GM23338 (cell line): ENCODE data around the gene MEGF8. TPM values are rescaled to one million over a fixed set of nuclear protein-coding genes. Genes with fewer than 3 reads are reported as not detected.

Experiments
- ATAC-seq: fragments of 200-7000 bp; cut with Tn5 transposase; 3 replicates; pipeline ENCODE4 v1.9.1; 2020
- DNase-seq: peaks from one replicate; pipeline ENCODE4 v3.0.0-alpha.2; 2015; ENCODE audit warnings: low spot score
- H2AFZ ChIP-seq: fragments of 200-600 bp; sonication (generic); 2 replicates; pipeline ENCODE4 v1.8.0; 2016; ENCODE audit warnings: antibody characterized with exemption, mild to moderate bottlenecking, moderate library complexity
- H3F3A ChIP-seq: fragments of 200-600 bp; sonication (generic); replicated peaks from 2 replicates; pipeline ENCODE4 v1.8.0; 2017; ENCODE audit warnings: antibody characterized with exemption, mixed run types, low read depth
- H3K27ac ChIP-seq: fragments of 200-600 bp; sonication (generic); 2 replicates; pipeline ENCODE4 v1.6.1; 2016; ENCODE audit warnings: low read depth
- H3K27me3 ChIP-seq: fragments of 200-600 bp; sonication (generic); 2 replicates; pipeline ENCODE4 v1.8.0; 2016; ENCODE audit warnings: mild to moderate bottlenecking, mixed run types, moderate library complexity; ENCODE audit not compliant: insufficient read depth
- H3K36me3 ChIP-seq: fragments of 200-600 bp; sonication (generic); 2 replicates; pipeline ENCODE4 v1.8.0; 2016; ENCODE audit warnings: mild to moderate bottlenecking; ENCODE audit not compliant: insufficient read depth
- H3K4me1 ChIP-seq: fragments of 200-600 bp; sonication (generic); 2 replicates; pipeline ENCODE4 v1.8.0; 2016; ENCODE audit warnings: mild to moderate bottlenecking, moderate library complexity; ENCODE audit not compliant: insufficient read depth
- H3K4me2 ChIP-seq: fragments of 200-600 bp; sonication (generic); 2 replicates; pipeline ENCODE4 v1.7.1; 2017; ENCODE audit warnings: mixed run types
- H3K4me3 ChIP-seq: fragments of 200-600 bp; sonication (generic); 2 replicates; pipeline ENCODE4 v1.6.1; 2016; ENCODE audit warnings: mixed run types
- H3K79me2 ChIP-seq: fragments of 200-600 bp; sonication (generic); replicated peaks from 2 replicates; pipeline ENCODE4 v1.8.0; 2017; ENCODE audit warnings: mild to moderate bottlenecking; ENCODE audit not compliant: insufficient read depth
- H3K9me2 ChIP-seq: fragments of 200-600 bp; sonication (generic); 2 replicates; pipeline ENCODE4 v1.8.0; 2017; ENCODE audit not compliant: insufficient read depth
- H4K20me1 ChIP-seq: fragments of 200-600 bp; sonication (generic); replicated peaks from 2 replicates; pipeline ENCODE4 v1.8.0; 2017; ENCODE audit warnings: mild to moderate bottlenecking; ENCODE audit not compliant: insufficient read depth
- H3K27ac Mint-ChIP-seq: 2 replicates; pipeline ENCODE4 v1.8.0; 2020; ENCODE audit warnings: inconsistent platforms, mild to moderate bottlenecking, moderate library complexity, mixed read lengths
- H3K27me3 Mint-ChIP-seq: 3 replicates; pipeline ENCODE4 v1.8.0; 2022; ENCODE audit warnings: low read depth, mild to moderate bottlenecking, moderate library complexity, mixed read lengths, inconsistent platforms; ENCODE audit not compliant: insufficient read depth, poor library complexity
- H3K36me3 Mint-ChIP-seq: 3 replicates; pipeline ENCODE4 v1.8.0; 2021; ENCODE audit warnings: low read depth, mild to moderate bottlenecking, inconsistent platforms, moderate library complexity, mixed read lengths
- H3K4me1 Mint-ChIP-seq: 3 replicates; pipeline ENCODE4 v1.8.0; 2020; ENCODE audit warnings: mild to moderate bottlenecking, inconsistent platforms, mixed read lengths
- H3K4me3 Mint-ChIP-seq: 3 replicates; pipeline ENCODE4 v1.8.0; 2021; ENCODE audit warnings: moderate library complexity, mild to moderate bottlenecking, inconsistent platforms, mixed read lengths
- H3K9me3 Mint-ChIP-seq: 3 replicates; pipeline ENCODE4 v1.8.0; 2020; ENCODE audit warnings: moderate library complexity, mild to moderate bottlenecking, inconsistent platforms, mixed read lengths
- CREB1 ChIP-seq: fragments of 250-450 bp; sonication (Bioruptor Pico); IDR thresholded peaks from 2 replicates; pipeline ENCODE4 v1.5.0; 2020; ENCODE audit warnings: low read depth, mild to moderate bottlenecking, moderate library complexity
- CTCF ChIP-seq, 2 experiments: fragments of 200-600 bp in 1 of 2; sonication (generic) in 1 of 2; conservative IDR thresholded peaks; 2 replicates each; pipeline versions ENCODE4 v1.5.1 to v1.6.1; 2016 to 2017; ENCODE audit warnings: antibody characterized with exemption in 2 of 2, low read depth in 2 of 2, mild to moderate bottlenecking in 2 of 2, moderate library complexity in 1 of 2
- ETS1 ChIP-seq: IDR thresholded peaks from 2 replicates; pipeline ENCODE4 v1.6.1; 2016; ENCODE audit warnings: antibody characterized with exemption
- EZH2 ChIP-seq: fragments of 200-600 bp; sonication (generic); IDR thresholded peaks from one replicate; pipeline ENCODE4 v1.8.0; 2017; ENCODE audit warnings: antibody characterized with exemption, mild to moderate bottlenecking, low read depth; ENCODE audit not compliant: unreplicated experiment
- EZH2phosphoT487 ChIP-seq: fragments of 200-600 bp; sonication (generic); IDR thresholded peaks from one replicate; pipeline ENCODE4 v1.8.1; 2018; ENCODE audit warnings: antibody characterized with exemption; ENCODE audit not compliant: unreplicated experiment
- JUNB ChIP-seq: IDR thresholded peaks from one replicate; pipeline ENCODE4 v1.6.1; 2016; ENCODE audit warnings: antibody characterized with exemption; ENCODE audit not compliant: unreplicated experiment
- NANOG ChIP-seq: IDR thresholded peaks from 2 replicates; pipeline ENCODE4 v1.6.1; 2016; ENCODE audit warnings: antibody characterized with exemption, borderline replicate concordance
- POLR2AphosphoS5 ChIP-seq: IDR thresholded peaks from 2 replicates; pipeline ENCODE4 v1.6.1; 2016; ENCODE audit warnings: antibody characterized with exemption, low read depth
- REST ChIP-seq: IDR thresholded peaks from one replicate; pipeline ENCODE4 v1.6.1; 2018; ENCODE audit warnings: antibody characterized with exemption; ENCODE audit not compliant: unreplicated experiment
- STAT1 ChIP-seq: IDR thresholded peaks from one replicate; pipeline ENCODE4 v1.6.1; 2016; ENCODE audit warnings: antibody characterized with exemption; ENCODE audit not compliant: unreplicated experiment
- ZNF114 ChIP-seq: fragments of 250-450 bp; sonication (Bioruptor Pico); IDR thresholded peaks from 2 replicates; pipeline ENCODE4 v1.5.0; 2020; ENCODE audit warnings: mild to moderate bottlenecking, moderate library complexity
- ZNF331 ChIP-seq: fragments of 250-450 bp; sonication (Bioruptor Pico); IDR thresholded peaks from 2 replicates; pipeline ENCODE4 v1.5.0; 2020; ENCODE audit warnings: low read depth, mild to moderate bottlenecking, moderate library complexity
- polyA plus RNA-seq: library from polyadenylated mRNA; unstranded; fragments of >200 nt; fragmentation: Nextera tagmentation; extraction: Ambion mirVana; gene quantifications from 2 replicates; pipeline ENCODE4 v1.2.1, GENCODE V29; 2016
- total RNA-seq: library from RNA; depleted of rRNA; stranded (reverse); fragments of >200 nt; shearing (Covaris generic); gene quantifications from 2 replicates; pipeline ENCODE4 v1.2.3, GENCODE V29; 2014

The MEGF8 gene
- total and polyA plus RNA-seq, 2 experiments from 2014 or later = 6.2 to 40.5 TPM

GRCh38 chr19:42345191-42345812, 19.9 kb downstream of the MEGF8 start:
- H3K4me2 ChIP-seq = no peak overlapping the region
- H2AFZ ChIP-seq = no peak overlapping the region
- Mint-ChIP-seq H3K4me3 (no peak overlapping the region), H3K36me3 (peaks cover 14% of the 10 kb centered on the region; the same call in 1 of the 3 replicates), H3K4me1 (no peaks in the 10 kb centered on the region; the same call in 2 of the 3 replicates), H3K27me3 (peaks cover 6% of the 10 kb centered on the region), H3K27ac (no peak overlapping the region), H3K9me3 (no peaks in the 10 kb centered on the region)
- H3K9me2 ChIP-seq = no peaks in the 10 kb centered on the region
- no peak for DNase-seq
- no peak overlapping the region for H3K27ac ChIP-seq
- H3K36me3 ChIP-seq = no peaks in the 10 kb centered on the region; the same call in 1 of the 2 replicates
- TF ChIP-seq POLR2AphosphoS5 = no peak
- no peak for TF ChIP-seq CTCF (conservative IDR thresholded peaks at IDR 0.05; ENCODE audit: low read depth in 2 of 2)
- TF ChIP-seq EZH2 = no peak
- H3K4me3 ChIP-seq = no peak overlapping the region
- no peaks in the 10 kb centered on the region for H3K79me2 ChIP-seq
- H3K27me3 ChIP-seq = no peaks in the 10 kb centered on the region
- no peak for ATAC-seq
- H4K20me1 ChIP-seq = peaks cover 7% of the 10 kb centered on the region
- no peaks in the 10 kb centered on the region for H3K4me1 ChIP-seq
- no peaks in the 10 kb centered on the region for H3F3A ChIP-seq

DNA sequence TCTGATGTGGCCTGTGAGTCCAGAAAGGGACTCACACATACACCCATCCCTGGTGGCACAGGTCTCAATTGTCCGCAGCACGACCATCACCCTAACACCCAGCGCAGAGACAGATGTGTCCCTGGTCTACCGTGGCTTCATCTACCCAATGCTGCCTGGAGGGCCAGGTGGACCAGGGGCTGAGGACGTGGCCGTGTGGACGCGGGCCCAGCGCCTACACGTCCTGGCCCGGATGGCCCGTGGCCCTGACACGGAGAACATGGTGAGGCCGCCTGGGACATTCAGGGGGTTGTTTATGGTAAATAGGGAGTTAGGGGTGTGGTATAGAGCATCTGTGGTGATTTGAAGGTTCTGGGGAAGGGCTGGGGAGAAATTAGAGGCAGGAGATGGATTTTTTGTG, 22.8 kb downstream of the MEGF8 start:
- Mint-ChIP-seq H3K27ac (no peak overlapping the region), H3K4me3 (no peak overlapping the region), H3K27me3 (peaks cover 6% of the 10 kb centered on the region), H3K4me1 (peaks cover 3% of the 10 kb centered on the region; the same call in 1 of the 3 replicates), H3K9me3 (no peaks in the 10 kb centered on the region), H3K36me3 (peaks cover 17% of the 10 kb centered on the region; the same call in 1 of the 3 replicates)
- peaks cover 7% of the 10 kb centered on the region; the same call in 1 of the 2 replicates for H4K20me1 ChIP-seq
- H3K4me2 ChIP-seq = no peak overlapping the region
- no peaks in the 10 kb centered on the region for H3K4me1 ChIP-seq
- no peak for ATAC-seq
- no peak overlapping the region for H2AFZ ChIP-seq
- H3K27me3 ChIP-seq = no peaks in the 10 kb centered on the region
- no peak for DNase-seq
- no peak overlapping the region for H3K27ac ChIP-seq
- no peak overlapping the region for H3K4me3 ChIP-seq
- no peaks in the 10 kb centered on the region for H3K9me2 ChIP-seq
- no peaks in the 10 kb centered on the region; the same call in 1 of the 2 replicates for H3K36me3 ChIP-seq
- H3K79me2 ChIP-seq = no peaks in the 10 kb centered on the region
- no peaks in the 10 kb centered on the region for H3F3A ChIP-seq
- TF ChIP-seq JUNB (no peak), NANOG (no peak), CTCF (conservative IDR thresholded peaks at IDR 0.05; ENCODE audit: low read depth in 2 of 2) (no peak), STAT1 (no peak), EZH2 (no peak), ZNF331 (CRISPR knock-in tag) (no peak), EZH2phosphoT487 (no peak), POLR2AphosphoS5 (no peak), ZNF114 (CRISPR knock-in tag) (no peak), REST (no peak), CREB1 (CRISPR knock-in tag) (no peak), ETS1 (no peak)
